A549 (cell line): ENCODE measurements around the gene RPL4. TPM values are rescaled to one million over a fixed set of nuclear protein-coding genes. Genes with fewer than 3 reads are reported as not detected.

Experiments used
- ATAC-seq, 2 experiments: fragments of 200-7000 bp in 1 of 2; fragments of >200 bp in 1 of 2; cut with Nextera tagmentation in 1 of 2; cut with Tn5 transposase in 1 of 2; 3 replicates each; pipeline versions ENCODE4 v1.8.0 to v1.9.1; 2018 to 2020; ENCODE audit warnings: mild to moderate bottlenecking in 1 of 2, moderate library complexity in 1 of 2
- CTCF ChIA-PET: fragments of 300-600 bp; sonication (Branson Sonifier 250); formaldehyde crosslinking; extraction: SDS; loops from one replicate; lab custom pipeline; 2021; ENCODE audit warnings: antibody characterized with exemption, inconsistent platforms; lab: Yijun Ruan, JAX
- POLR2A ChIA-PET: fragments of 350-600 bp; formaldehyde crosslinking; extraction: SDS; loops from one replicate; lab custom pipeline; 2021; ENCODE audit warnings: antibody characterized with exemption, inconsistent platforms; lab: Yijun Ruan, JAX
- DNase-seq, 2 experiments: peaks; one replicate each; pipeline versions ENCODE4 v3.0.0 to v3.0.0-alpha.2; 2011 to 2016; ENCODE audit warnings: low read depth in 1 of 2, low spot score in 1 of 2
- FAIRE-seq: peaks from 2 replicates; lab custom pipeline; 2011; peaks lifted over from hg19 to GRCh38; lab: Jason Lieb, UNC
- H3K27ac ChIP-seq, 2 experiments: fragments of >200 bp; sonication (Bioruptor Twin); formaldehyde crosslinking; 3 replicates each; pipeline ENCODE4 v1.5.1; 2016 to 2017
- H3K4me1 ChIP-seq: fragments of >200 bp; sonication (Bioruptor Twin); formaldehyde crosslinking; 3 replicates; pipeline ENCODE4 v1.6.1; 2016
- H3K4me2 ChIP-seq: fragments of >200 bp; sonication (Bioruptor Twin); formaldehyde crosslinking; 3 replicates; pipeline ENCODE4 v1.6.1; 2016
- H3K4me3 ChIP-seq: fragments of >200 bp; sonication (Bioruptor Twin); formaldehyde crosslinking; 3 replicates; pipeline ENCODE4 v1.5.1; 2016
- H3K9me3 ChIP-seq: fragments of >200 bp; sonication (Bioruptor Twin); formaldehyde crosslinking; 3 replicates; pipeline ENCODE4 v1.6.1; 2016
- ATOH8 ChIP-seq: fragments of 250-450 bp; sonication (Bioruptor Pico); IDR thresholded peaks from 2 replicates; pipeline ENCODE4 v1.5.0; 2020; ENCODE audit warnings: low read depth, mild to moderate bottlenecking, moderate library complexity
- CEBPB ChIP-seq, 2 experiments: fragments of >200 bp in 1 of 2; sonication (Bioruptor Twin) in 1 of 2; formaldehyde crosslinking in 1 of 2; IDR thresholded peaks; 2 replicates each; pipeline ENCODE4 v1.6.1; 2012 to 2016
- EHF ChIP-seq: fragments of 250-450 bp; sonication (Bioruptor Pico); IDR thresholded peaks from 2 replicates; pipeline ENCODE4 v1.5.0; 2020; ENCODE audit warnings: mild to moderate bottlenecking
- EP300 ChIP-seq, 2 experiments: fragments of >200 bp; sonication (Bioruptor Twin); formaldehyde crosslinking; IDR thresholded peaks; 2 replicates in 1 of 2; 3 replicates in 1 of 2; pipeline ENCODE4 v1.6.1; 2016 to 2017
- ESRRA ChIP-seq: fragments of 150-350 bp; IDR thresholded peaks from 2 replicates; pipeline ENCODE4 v1.6.1; 2014; ENCODE audit warnings: mild to moderate bottlenecking, low read length, borderline replicate concordance
- FOSL2 ChIP-seq, 2 experiments: fragments of 450-650 bp in 1 of 2; fragments of >200 bp in 1 of 2; sonication (Bioruptor Twin) in 1 of 2; formaldehyde crosslinking; IDR thresholded peaks; 2 replicates each; pipeline versions ENCODE4 v1.5.0 to v1.6.1; 2016 to 2020; ENCODE audit warnings: mild to moderate bottlenecking in 1 of 2, moderate library complexity in 1 of 2
- HDAC2 ChIP-seq: fragments of 200-600 bp; sonication (generic); IDR thresholded peaks from 2 replicates; pipeline ENCODE4 v1.6.1; 2016
- HEYL ChIP-seq: fragments of 250-450 bp; sonication (Bioruptor Pico); IDR thresholded peaks from 2 replicates; pipeline ENCODE4 v1.8.0; 2021; ENCODE audit warnings: mild to moderate bottlenecking, moderate library complexity
- HOXA7 ChIP-seq: fragments of 250-450 bp; sonication (Bioruptor Pico); IDR thresholded peaks from 2 replicates; pipeline ENCODE4 v1.5.0; 2020; ENCODE audit warnings: mild to moderate bottlenecking, moderate library complexity
- HOXB5 ChIP-seq: fragments of 250-450 bp; sonication (Bioruptor Pico); IDR thresholded peaks from 2 replicates; pipeline ENCODE4 v1.5.0; 2020; ENCODE audit warnings: mild to moderate bottlenecking, moderate library complexity
- KDM1A ChIP-seq: fragments of 200-600 bp; sonication (generic); IDR thresholded peaks from 2 replicates; pipeline ENCODE4 v1.6.1; 2016; ENCODE audit warnings: low read depth, mild to moderate bottlenecking
- MAFK ChIP-seq: fragments of 450-650 bp; IDR thresholded peaks from 2 replicates; pipeline ENCODE4 v1.6.1; 2014; ENCODE audit not compliant: partially characterized antibody
- RAD21 ChIP-seq, 2 experiments: fragments of >200 bp in 1 of 2; sonication (Bioruptor Twin) in 1 of 2; formaldehyde crosslinking in 1 of 2; IDR thresholded peaks in 1 of 2; conservative IDR thresholded peaks in 1 of 2; 2 replicates in 1 of 2; 3 replicates in 1 of 2; pipeline ENCODE4 v1.6.1; 2012 to 2018; ENCODE audit warnings: inconsistent platforms in 1 of 2
- RCOR1 ChIP-seq: fragments of 150-350 bp; IDR thresholded peaks from 2 replicates; pipeline ENCODE4 v1.6.1; 2014; ENCODE audit warnings: antibody characterized with exemption, low read length, low read depth
- RNF2 ChIP-seq: fragments of 200-600 bp; sonication (generic); IDR thresholded peaks from 2 replicates; pipeline ENCODE4 v1.6.1; 2016; ENCODE audit warnings: low read depth, mild to moderate bottlenecking, antibody characterized with exemption, moderate library complexity, borderline replicate concordance
- ZSCAN20 ChIP-seq: fragments of 250-450 bp; sonication (Bioruptor Pico); IDR thresholded peaks from 2 replicates; pipeline ENCODE4 v1.8.0; 2022; ENCODE audit warnings: mild to moderate bottlenecking, moderate library complexity
- WGBS: methylation state at CpG from one replicate; pipeline ENCODE4 v1.1.6; 2017; ENCODE audit errors: missing lambda C conversion rate; 5-methylcytosine and 5-hydroxymethylcytosine counted together
- polyA plus RNA-seq, 4 experiments: library from polyadenylated mRNA; depleted of rRNA in 3 of 4; stranded (reverse); fragments of >200 nt; fragmentation: RNase III in 1 of 4; extraction: RNeasy Plus Mini Kit Qiagen cat#74134 plus additional on column Dnase treatment in 1 of 4; gene quantifications; 2 replicates in 3 of 4; 3 replicates in 1 of 4; pipeline ENCODE4 v1.2.3, GENCODE V29; 2011 to 2017
- TF ChIP-seq, protein P1 (sequence below): fragments of 200-600 bp; sonication (generic); IDR thresholded peaks from 2 replicates; pipeline ENCODE4 v1.6.1; 2016; ENCODE audit warnings: antibody characterized with exemption, mild to moderate bottlenecking, moderate library complexity
- TF ChIP-seq, protein P2 (sequence below): IDR thresholded peaks from 2 replicates; pipeline ENCODE4 v1.6.1; 2012; ENCODE audit warnings: low read depth, borderline replicate concordance
- TF ChIP-seq, protein P3 (sequence below): fragments of 450-650 bp; IDR thresholded peaks from 2 replicates; pipeline ENCODE4 v1.6.1; 2014; ENCODE audit warnings: antibody characterized with exemption

Gene RPL4
- polyA plus RNA-seq, 2 of the 4 experiments (the other 2 are of a cell fraction), result 4,330 to 6,042 TPM

DNA sequence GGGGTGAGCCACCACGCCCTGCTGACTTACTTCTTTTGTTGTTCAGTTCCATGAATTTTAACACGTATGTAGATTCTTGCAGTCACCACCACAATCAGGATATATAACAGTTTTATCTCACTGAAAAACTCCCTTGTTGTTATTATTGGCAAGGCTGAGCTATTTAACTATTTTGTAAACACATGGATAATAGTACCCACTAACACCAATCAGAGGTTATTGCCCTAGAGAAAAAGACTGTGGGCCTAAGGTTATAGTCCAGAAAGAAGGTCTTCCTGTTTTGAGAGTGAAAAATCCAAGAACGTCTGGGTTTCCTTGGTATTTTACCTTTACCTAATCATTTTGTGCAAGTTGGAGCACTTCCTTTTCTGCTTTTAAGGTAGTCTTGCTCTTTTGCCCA lies 9.9 kb upstream of the RPL4 start:
- POLR2A ChIA-PET, result no interaction called here
- no peaks in the 10 kb centered on the region for H3K4me1 ChIP-seq
- 85% methylated on average over 3 of the region's 3 CpGs for WGBS
- H3K4me3 ChIP-seq, result no peak overlapping the region
- no peak for FAIRE-seq
- no peaks in the 10 kb centered on the region for H3K9me3 ChIP-seq
- no peak overlapping the region for H3K27ac ChIP-seq
- no peak overlapping the region for H3K4me2 ChIP-seq
- ATAC-seq, result no peak
- no peak for TF ChIP-seq EHF (CRISPR knock-in tag)
- no peak for TF ChIP-seq HDAC2
- TF ChIP-seq RAD21 (conservative IDR thresholded peaks at IDR 0.05 in 1 of 2, IDR thresholded peaks at IDR 0.05 in 1 of 2), result no peak
- no peak for TF ChIP-seq HOXA7 (CRISPR knock-in tag)
- no peak for TF ChIP-seq KDM1A
- no peak for TF ChIP-seq EP300 (IDR thresholded peaks at IDR 0.05)
- no peak for DNase-seq
- CTCF ChIA-PET, result interaction anchor here (1.0 to 2.9 kb wide), 3 partner anchors 10 to 17 kb away, joined by 4 to 20 read pairs (median 4); partner anchors contain the start of gene SNAPC5

- ATAC-seq, result no peak
- CTCF ChIA-PET, result interaction anchor here (3.7 to 3.8 kb wide), 2 partner anchors 10 to 11 kb away, joined by 24 to 32 read pairs; partner anchors contain the start of gene SNAPC5
- WGBS, result 94% methylated on average over 3 of the region's 3 CpGs
- H3K4me1 ChIP-seq, result peaks cover 17% of the 10 kb centered on the region; the same call in 2 of the 3 replicates
- DNase-seq, result no peak
- H3K9me3 ChIP-seq, result no peaks in the 10 kb centered on the region
- no peak for FAIRE-seq
- no peak overlapping the region for H3K27ac ChIP-seq
- POLR2A ChIA-PET, result no interaction called here
- H3K4me2 ChIP-seq, result no peak overlapping the region
- TF ChIP-seq RNF2 (no peak), HEYL (CRISPR knock-in tag) (no peak), ESRRA (no peak), MAFK (no peak), ZSCAN20 (CRISPR knock-in tag) (no peak), HOXB5 (no peak), RCOR1 (no peak), FOSL2 (IDR thresholded peaks at IDR 0.05) (no peak), FOSL2 (CRISPR knock-in tag; IDR thresholded peaks at IDR 0.05) (no peak), HDAC2 (no peak), EP300 (IDR thresholded peaks at IDR 0.05) (no peak), ATOH8 (CRISPR knock-in tag) (no peak), CEBPB (IDR thresholded peaks at IDR 0.05) (no peak)
- TF ChIP-seq, protein P1, sequence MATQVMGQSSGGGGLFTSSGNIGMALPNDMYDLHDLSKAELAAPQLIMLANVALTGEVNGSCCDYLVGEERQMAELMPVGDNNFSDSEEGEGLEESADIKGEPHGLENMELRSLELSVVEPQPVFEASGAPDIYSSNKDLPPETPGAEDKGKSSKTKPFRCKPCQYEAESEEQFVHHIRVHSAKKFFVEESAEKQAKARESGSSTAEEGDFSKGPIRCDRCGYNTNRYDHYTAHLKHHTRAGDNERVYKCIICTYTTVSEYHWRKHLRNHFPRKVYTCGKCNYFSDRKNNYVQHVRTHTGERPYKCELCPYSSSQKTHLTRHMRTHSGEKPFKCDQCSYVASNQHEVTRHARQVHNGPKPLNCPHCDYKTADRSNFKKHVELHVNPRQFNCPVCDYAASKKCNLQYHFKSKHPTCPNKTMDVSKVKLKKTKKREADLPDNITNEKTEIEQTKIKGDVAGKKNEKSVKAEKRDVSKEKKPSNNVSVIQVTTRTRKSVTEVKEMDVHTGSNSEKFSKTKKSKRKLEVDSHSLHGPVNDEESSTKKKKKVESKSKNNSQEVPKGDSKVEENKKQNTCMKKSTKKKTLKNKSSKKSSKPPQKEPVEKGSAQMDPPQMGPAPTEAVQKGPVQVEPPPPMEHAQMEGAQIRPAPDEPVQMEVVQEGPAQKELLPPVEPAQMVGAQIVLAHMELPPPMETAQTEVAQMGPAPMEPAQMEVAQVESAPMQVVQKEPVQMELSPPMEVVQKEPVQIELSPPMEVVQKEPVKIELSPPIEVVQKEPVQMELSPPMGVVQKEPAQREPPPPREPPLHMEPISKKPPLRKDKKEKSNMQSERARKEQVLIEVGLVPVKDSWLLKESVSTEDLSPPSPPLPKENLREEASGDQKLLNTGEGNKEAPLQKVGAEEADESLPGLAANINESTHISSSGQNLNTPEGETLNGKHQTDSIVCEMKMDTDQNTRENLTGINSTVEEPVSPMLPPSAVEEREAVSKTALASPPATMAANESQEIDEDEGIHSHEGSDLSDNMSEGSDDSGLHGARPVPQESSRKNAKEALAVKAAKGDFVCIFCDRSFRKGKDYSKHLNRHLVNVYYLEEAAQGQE, result no peak
- TF ChIP-seq, protein P2, sequence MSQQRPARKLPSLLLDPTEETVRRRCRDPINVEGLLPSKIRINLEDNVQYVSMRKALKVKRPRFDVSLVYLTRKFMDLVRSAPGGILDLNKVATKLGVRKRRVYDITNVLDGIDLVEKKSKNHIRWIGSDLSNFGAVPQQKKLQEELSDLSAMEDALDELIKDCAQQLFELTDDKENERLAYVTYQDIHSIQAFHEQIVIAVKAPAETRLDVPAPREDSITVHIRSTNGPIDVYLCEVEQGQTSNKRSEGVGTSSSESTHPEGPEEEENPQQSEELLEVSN, result no peak
- TF ChIP-seq, protein P3, sequence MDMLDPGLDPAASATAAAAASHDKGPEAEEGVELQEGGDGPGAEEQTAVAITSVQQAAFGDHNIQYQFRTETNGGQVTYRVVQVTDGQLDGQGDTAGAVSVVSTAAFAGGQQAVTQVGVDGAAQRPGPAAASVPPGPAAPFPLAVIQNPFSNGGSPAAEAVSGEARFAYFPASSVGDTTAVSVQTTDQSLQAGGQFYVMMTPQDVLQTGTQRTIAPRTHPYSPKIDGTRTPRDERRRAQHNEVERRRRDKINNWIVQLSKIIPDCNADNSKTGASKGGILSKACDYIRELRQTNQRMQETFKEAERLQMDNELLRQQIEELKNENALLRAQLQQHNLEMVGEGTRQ, result no peak
- TF ChIP-seq, all 56 proteins: peak for 0
- H3K4me3 ChIP-seq, result no peak overlapping the region
Observed at GRCh38 chr15:66508293-66508883, 3.7 kb upstream of the RPL4 start.
